Neural cell (in vitro differentiated cells): ENCODE data around the gene DPYD.

ENCODE experiments used
- CTCF ChIP-seq: fragments of 450-650 bp; IDR thresholded peaks from 2 replicates; pipeline ENCODE4 v1.5.1; 2014; ENCODE audit warnings: antibody characterized with exemption, mild to moderate bottlenecking, moderate library complexity; ENCODE audit not compliant: poor library complexity, severe bottlenecking
- EZH2 ChIP-seq: fragments of 200-600, 300-800 bp; shearing (Covaris generic), sonication (generic); IDR thresholded peaks from 2 replicates; pipeline ENCODE4 v1.6.1; 2014; ENCODE audit warnings: antibody characterized with exemption, low read length, borderline replicate concordance, mild to moderate bottlenecking; ENCODE audit not compliant: insufficient read depth, poor library complexity, severe bottlenecking
- MXI1 ChIP-seq: fragments of 450-650 bp; conservative IDR thresholded peaks from 2 replicates; pipeline ENCODE4 v1.6.1; 2014; ENCODE audit warnings: antibody characterized with exemption, mild to moderate bottlenecking; ENCODE audit not compliant: poor library complexity, severe bottlenecking
- POLR2AphosphoS5 ChIP-seq: IDR thresholded peaks from 2 replicates; pipeline ENCODE4 v1.6.1; 2012
- RAD21 ChIP-seq: fragments of 450-650 bp; conservative IDR thresholded peaks from 2 replicates; pipeline ENCODE4 v1.6.1; 2014; ENCODE audit warnings: antibody characterized with exemption, mild to moderate bottlenecking, moderate library complexity
- REST ChIP-seq: IDR thresholded peaks from 2 replicates; pipeline ENCODE4 v1.6.1; 2012; ENCODE audit warnings: borderline replicate concordance
- SMC3 ChIP-seq: fragments of 450-650 bp; conservative IDR thresholded peaks from 2 replicates; pipeline ENCODE4 v1.6.1; 2014; ENCODE audit warnings: antibody characterized with exemption, mild to moderate bottlenecking, moderate library complexity; ENCODE audit not compliant: poor library complexity
- TAF1 ChIP-seq: IDR thresholded peaks from 2 replicates; pipeline ENCODE4 v1.6.1; 2012; ENCODE audit warnings: low read depth

GRCh38 chr1:97365026-97365425, 555.8 kb downstream of the DPYD start:
- TF ChIP-seq TAF1 (no peak), CTCF (no peak), REST (no peak), EZH2 (no peak), MXI1 (no peak), RAD21 (no peak), POLR2AphosphoS5 (no peak), SMC3 (no peak)
